Common myeloid progenitor, CD34-positive (primary cell): Measurements from ENCODE around the gene TNRC18.

Experiments
- CTCF ChIA-PET: fragments of 350-600 bp; sonication (Branson Sonifier 250); formaldehyde crosslinking; loops from one replicate; lab custom pipeline; 2021; ENCODE audit warnings: antibody characterized with exemption; lab: Charles Lee
- POLR2A ChIA-PET: fragments of 350-600 bp; sonication (Branson Sonifier 250); formaldehyde crosslinking; loops from one replicate; lab custom pipeline; 2021; ENCODE audit warnings: antibody characterized with exemption; lab: Charles Lee
- DNase-seq, 3 donors: peaks; one replicate each; pipeline versions ENCODE4 v3.0.0 to v3.0.0-alpha.2; 2013
- H3K27ac ChIP-seq, 2 experiments: 1 replicate in 1 of 2; 2 replicates in 1 of 2; pipeline ENCODE4 v1.7.0; 2013; ENCODE audit warnings: inconsistent platforms in 2 of 2, low read length in 2 of 2, mild to moderate bottlenecking in 2 of 2, low read depth in 1 of 2, moderate library complexity in 1 of 2; ENCODE audit not compliant: severe bottlenecking in 2 of 2, insufficient read depth in 1 of 2, poor library complexity in 1 of 2
- H3K27me3 ChIP-seq, 5 experiments: replicated peaks in 2 of 5; 1 replicate in 3 of 5; 2 replicates in 2 of 5; pipeline versions ENCODE4 v1.6.1 to v1.7.0; 2013; ENCODE audit warnings: low read length in 4 of 5, mild to moderate bottlenecking in 2 of 5, moderate library complexity in 2 of 5, inconsistent platforms in 1 of 5; ENCODE audit not compliant: insufficient read depth in 5 of 5, control insufficient read depth in 4 of 5
- H3K36me3 ChIP-seq, 4 experiments: 1 replicate in 2 of 4; 2 replicates in 2 of 4; pipeline versions ENCODE4 v1.6.1 to v1.7.0; 2013; ENCODE audit warnings: low read length in 3 of 4, control low read depth in 1 of 4, mild to moderate bottlenecking in 1 of 4; ENCODE audit not compliant: control insufficient read depth in 4 of 4, insufficient read depth in 4 of 4
- H3K4me1 ChIP-seq, 4 experiments: 1 replicate in 3 of 4; 2 replicates in 1 of 4; pipeline versions ENCODE4 v1.6.1 to v1.7.1; 2013; ENCODE audit warnings: low read length in 3 of 4, mild to moderate bottlenecking in 3 of 4, control low read depth in 1 of 4, inconsistent platforms in 1 of 4, moderate library complexity in 1 of 4; ENCODE audit not compliant: control insufficient read depth in 4 of 4, insufficient read depth in 4 of 4; ENCODE audit errors: control extremely low read depth in 1 of 4
- H3K4me3 ChIP-seq, 7 experiments: 1 replicate in 4 of 7; 2 replicates in 3 of 7; pipeline versions ENCODE4 v1.5.1 to v1.7.0; 2013; ENCODE audit warnings: mild to moderate bottlenecking in 7 of 7, low read length in 6 of 7, moderate library complexity in 6 of 7, inconsistent platforms in 2 of 7, low read depth in 2 of 7, control low read depth in 1 of 7; ENCODE audit not compliant: insufficient read depth in 4 of 7, control insufficient read depth in 1 of 7; ENCODE audit errors: extremely low read depth in 1 of 7
- H3K9me3 ChIP-seq, 5 experiments: 1 replicate in 4 of 5; 2 replicates in 1 of 5; pipeline versions ENCODE4 v1.6.1 to v1.7.1; 2013; ENCODE audit warnings: low read length in 4 of 5, mild to moderate bottlenecking in 2 of 5, inconsistent platforms in 1 of 5, low read depth in 1 of 5, moderate library complexity in 1 of 5; ENCODE audit not compliant: control insufficient read depth in 4 of 5, insufficient read depth in 2 of 5; ENCODE audit errors: control extremely low read depth in 1 of 5
- WGBS: methylation state at CpG from one replicate; pipeline ENCODE4 v1.1.5; 2013; ENCODE audit not compliant: insufficient coverage; 5-methylcytosine and 5-hydroxymethylcytosine counted together

Gene TNRC18

GRCh38 chr7:5437348-5437892 is 13.8 kb upstream of the TNRC18 start:
- POLR2A ChIA-PET = interaction anchor here (0.6 kb wide), 1 partner anchor 41 kb away, joined by 4 read pairs; no protein-coding TSS in a partner anchor
- H3K27ac ChIP-seq = no peak overlapping the region
- H3K27me3 ChIP-seq = no peaks in the 10 kb centered on the region
- 100% methylated on average over 6 of the region's 6 CpGs for WGBS
- no peak for DNase-seq
- peaks cover 0 to 16% (median 8%) of the 10 kb centered on the region in 5 experiments for H3K9me3 ChIP-seq
- H3K4me1 ChIP-seq = peaks cover 0 to 42% (median 33%) of the 10 kb centered on the region in 4 experiments
- no peak overlapping the region for H3K4me3 ChIP-seq
- H3K36me3 ChIP-seq = peaks cover 0 to 33% (median 21%) of the 10 kb centered on the region in 4 experiments
- CTCF ChIA-PET = interaction anchor here (1.2 to 4.0 kb wide), 7 partner anchors 11 to 73 kb away, joined by 3 to 10 read pairs (median 6); no protein-coding TSS in a partner anchor

GRCh38 chr7:5436003-5436678 is 12.5 kb upstream of the TNRC18 start:
- WGBS = 100% methylated on average over 4 of the region's 5 CpGs
- no peaks in the 10 kb centered on the region for H3K27me3 ChIP-seq
- POLR2A ChIA-PET = interaction anchor here (0.6 to 1.1 kb wide), 2 partner anchors 9 to 21 kb away, joined by 3 to 4 read pairs; no protein-coding TSS in a partner anchor
- H3K9me3 ChIP-seq = peaks cover 0 to 16% (median 8%) of the 10 kb centered on the region in 5 experiments
- no peak overlapping the region for H3K27ac ChIP-seq
- peaks cover 0 to 32% (median 27%) of the 10 kb centered on the region in 4 experiments for H3K4me1 ChIP-seq
- H3K36me3 ChIP-seq = peaks cover 0 to 39% (median 23%) of the 10 kb centered on the region in 4 experiments
- CTCF ChIA-PET = interaction anchor here (1.0 to 4.0 kb wide), 10 partner anchors 9 to 71 kb away, joined by 3 to 10 read pairs (median 6); no protein-coding TSS in a partner anchor
- no peak for DNase-seq
- no peak overlapping the region for H3K4me3 ChIP-seq

GRCh38 chr7:5435291-5436002 is 11.8 kb upstream of the TNRC18 start:
- H3K9me3 ChIP-seq = peaks cover 0 to 16% (median 8%) of the 10 kb centered on the region in 5 experiments
- no peak overlapping the region for H3K27ac ChIP-seq
- no peak overlapping the region for H3K4me3 ChIP-seq
- ChIA-PET POLR2A (interaction anchor here (1.1 kb wide), 1 partner anchor 22 kb away, joined by 4 read pairs; no protein-coding TSS in a partner anchor), CTCF (interaction anchor here (1.0 to 4.0 kb wide), 8 partner anchors 9 to 71 kb away, joined by 3 to 10 read pairs (median 7); no protein-coding TSS in a partner anchor)
- 95% methylated on average over 10 of the region's 12 CpGs for WGBS
- peaks cover 0 to 39% (median 23%) of the 10 kb centered on the region in 4 experiments for H3K36me3 ChIP-seq
- DNase-seq = no peak
- H3K27me3 ChIP-seq = no peaks in the 10 kb centered on the region
- H3K4me1 ChIP-seq = peaks cover 0 to 35% (median 30%) of the 10 kb centered on the region in 4 experiments

GRCh38 chr7:5433181-5433580 is 9.5 kb upstream of the TNRC18 start:
- ChIA-PET CTCF (interaction anchor here (1.0 to 4.4 kb wide), 8 partner anchors 9 to 67 kb away, joined by 3 to 24 read pairs (median 7); no protein-coding TSS in a partner anchor), POLR2A (no interaction called here)
- 92% methylated on average over 3 of the region's 3 CpGs for WGBS
- Histone ChIP-seq H3K27me3 (no peaks in the 10 kb centered on the region), H3K27ac (no peak overlapping the region), H3K36me3 (peaks cover 0 to 41% (median 23%) of the 10 kb centered on the region in 4 experiments), H3K4me3 (no peak overlapping the region), H3K4me1 (peaks cover 0 to 38% (median 35%) of the 10 kb centered on the region in 4 experiments), H3K9me3 (peaks cover 0 to 16% (median 8%) of the 10 kb centered on the region in 5 experiments)
- no peak for DNase-seq

- peaks cover 0 to 35% (median 33%) of the 10 kb centered on the region in 4 experiments for H3K4me1 ChIP-seq
- no peak overlapping the region for H3K4me3 ChIP-seq
- ChIA-PET CTCF (interaction anchor here (1.0 to 4.4 kb wide), 10 partner anchors 9 to 66 kb away, joined by 3 to 24 read pairs (median 6); no protein-coding TSS in a partner anchor), POLR2A (no interaction called here)
- peaks cover 0 to 36% (median 21%) of the 10 kb centered on the region in 4 experiments for H3K36me3 ChIP-seq
- H3K27me3 ChIP-seq = no peaks in the 10 kb centered on the region
- 100% methylated on average over 2 of the region's 3 CpGs for WGBS
- peaks cover 0 to 11% (median 8%) of the 10 kb centered on the region in 5 experiments for H3K9me3 ChIP-seq
- no peak for DNase-seq
- H3K27ac ChIP-seq = no peak overlapping the region
Measured at GRCh38 chr7:5432691-5433090, 9.1 kb upstream of the TNRC18 start.

GRCh38 chr7:5431560-5432015 is 8.0 kb upstream of the TNRC18 start:
- H3K4me1 ChIP-seq = peaks cover 0 to 42% (median 36%) of the 10 kb centered on the region in 4 experiments
- H3K9me3 ChIP-seq = peaks cover 0 to 8% (median 2%) of the 10 kb centered on the region in 5 experiments
- H3K36me3 ChIP-seq = peaks cover 0 to 30% (median 16%) of the 10 kb centered on the region in 4 experiments
- no peaks in the 10 kb centered on the region for H3K27me3 ChIP-seq
- DNase-seq = peak in 2 of 3 donors; percentile 42 to 60
- peak overlapping the region in 2 of 7 experiments; percentile 4 to 16 for H3K4me3 ChIP-seq
- no peak overlapping the region for H3K27ac ChIP-seq
- ChIA-PET POLR2A (interaction anchor here (0.6 to 1.3 kb wide), 4 partner anchors 8 to 300 kb away, joined by 3 to 7 read pairs (median 4); partner anchors contain the start of gene TNRC18), CTCF (interaction anchor here (0.7 to 4.4 kb wide), 18 partner anchors 9 to 721 kb away, joined by 3 to 24 read pairs (median 5); no protein-coding TSS in a partner anchor)
- WGBS = 31% methylated on average over 2 of the region's 4 CpGs
